ENCODE measurements around the gene MSRB1. TPM values are rescaled to one million over a fixed set of nuclear protein-coding genes. Genes with fewer than 3 reads are reported as not detected.

The MSRB1 gene
- total and polyA plus RNA-seq, 2 experiments from 2014 or later: 14.1 to 26.9 TPM

- Histone ChIP-seq H3K36me3 (ENCODE audit: low read depth) (no peaks in the 10 kb centered on the region; the same call in 1 of the 2 replicates), H3K9me2 (ENCODE audit: insufficient read depth) (no peaks in the 10 kb centered on the region), H2AFZ (no peak overlapping the region), H3K79me2 (ENCODE audit: insufficient read depth) (peaks cover 30% of the 10 kb centered on the region), H3K4me2 (ENCODE audit: unreplicated experiment) (no peak overlapping the region), H3K4me1 (ENCODE audit: insufficient read depth) (0 out of 2 replicates have a peak, but pooled peaks cover 6% of the 10 kb centered on the region), H3K9ac (no peak overlapping the region), H3F3A (ENCODE audit: insufficient read depth) (no peaks in the 10 kb centered on the region), H3K9me3 (ENCODE audit: low read depth) (no peaks in the 10 kb centered on the region), H3K27me3 (replicated peaks; ENCODE audit: insufficient read depth) (0 out of 2 replicates have a peak, but pooled peaks cover 1% of the 10 kb centered on the region), H4K20me1 (ENCODE audit: insufficient read depth) (no peaks in the 10 kb centered on the region), H3K4me3 (no peak overlapping the region), H3K27ac (no peak overlapping the region)
- no peak for DNase-seq
- TF ChIP-seq EZH2 (IDR thresholded peaks at IDR 0.05; ENCODE audit: insufficient read depth, poor library complexity, severe bottlenecking): no peak
- in situ Hi-C loops (cut with MboI): no loop called here
- 94% methylated on average over 39 to 42 of the region's 42 CpGs for WGBS, 2 experiments (ENCODE audit: low coverage in 1 of 2, low lambda C conversion rate in 2 of 2, missing lambda C conversion rate in 2 of 2)
These were observed 31.4 kb upstream of the MSRB1 start for GRCh38 chr16:1974157-1975070.

GRCh38 chr16:1973461-1974156 is 30.6 kb upstream of the MSRB1 start:
- DNase-seq: no peak
- no peaks in the 10 kb centered on the region; the same call in 1 of the 2 replicates for H3K36me3 ChIP-seq (ENCODE audit: low read depth)
- H3F3A ChIP-seq (ENCODE audit: insufficient read depth): no peaks in the 10 kb centered on the region
- H3K4me1 ChIP-seq (ENCODE audit: insufficient read depth): 0 out of 2 replicates have a peak, but pooled peaks cover 6% of the 10 kb centered on the region
- 85 to 92% methylated on average over 14 to 16 of the region's 16 CpGs for WGBS, 2 experiments (ENCODE audit: low coverage in 1 of 2, low lambda C conversion rate in 2 of 2, missing lambda C conversion rate in 2 of 2)
- TF ChIP-seq EZH2phosphoT487 (IDR thresholded peaks at IDR 0.05; ENCODE audit: insufficient read depth, low read depth) (no peak), EZH2 (IDR thresholded peaks at IDR 0.05; ENCODE audit: insufficient read depth, poor library complexity, severe bottlenecking) (no peak)
- H3K4me3 ChIP-seq: peak overlapping the region; percentile 89; the same call in 1 of the 2 replicates
- no peaks in the 10 kb centered on the region for H4K20me1 ChIP-seq (ENCODE audit: insufficient read depth)
- H3K9ac ChIP-seq: peak overlapping the region; percentile 92; the same call in 1 of the 2 replicates
- peaks cover 30% of the 10 kb centered on the region for H3K79me2 ChIP-seq (ENCODE audit: insufficient read depth)
- H3K9me2 ChIP-seq (ENCODE audit: insufficient read depth): no peaks in the 10 kb centered on the region
- no peak overlapping the region for H2AFZ ChIP-seq
- peak overlapping the region; percentile 64 for H3K4me2 ChIP-seq (ENCODE audit: unreplicated experiment)
- H3K27me3 ChIP-seq (replicated peaks; ENCODE audit: insufficient read depth): no peaks in the 10 kb centered on the region
- H3K27ac ChIP-seq: no peak overlapping the region
- in situ Hi-C loops (cut with MboI): no loop called here
- H3K9me3 ChIP-seq (ENCODE audit: low read depth): no peaks in the 10 kb centered on the region

- H2AFZ ChIP-seq: peak overlapping the region; percentile 81
- H3K4me3 ChIP-seq: peak overlapping the region; percentile 89
- H3K9me2 ChIP-seq (ENCODE audit: insufficient read depth): no peaks in the 10 kb centered on the region
- peak; percentile 78 for DNase-seq
- H3K27me3 ChIP-seq (replicated peaks; ENCODE audit: insufficient read depth): no peaks in the 10 kb centered on the region
- H3K4me1 ChIP-seq (ENCODE audit: insufficient read depth): 0 out of 2 replicates have a peak, but pooled peaks cover 6% of the 10 kb centered on the region
- peak overlapping the region; percentile 92 for H3K9ac ChIP-seq
- in situ Hi-C loops (cut with MboI): no loop called here
- H3K79me2 ChIP-seq (ENCODE audit: insufficient read depth): peaks cover 30% of the 10 kb centered on the region
- H4K20me1 ChIP-seq (ENCODE audit: insufficient read depth): no peaks in the 10 kb centered on the region
- no peaks in the 10 kb centered on the region; the same call in 1 of the 2 replicates for H3K36me3 ChIP-seq (ENCODE audit: low read depth)
- TF ChIP-seq EZH2phosphoT487 (IDR thresholded peaks at IDR 0.05; ENCODE audit: insufficient read depth, low read depth) (no peak), EZH2 (IDR thresholded peaks at IDR 0.05; ENCODE audit: insufficient read depth, poor library complexity, severe bottlenecking) (no peak)
- H3F3A ChIP-seq (ENCODE audit: insufficient read depth): no peaks in the 10 kb centered on the region
- 1 to 2% methylated on average over 21 to 22 of the region's 22 CpGs for WGBS, 2 experiments (ENCODE audit: low coverage in 1 of 2, low lambda C conversion rate in 2 of 2, missing lambda C conversion rate in 2 of 2)
- H3K27ac ChIP-seq: peak overlapping the region; percentile 88
- peak overlapping the region; percentile 64 for H3K4me2 ChIP-seq (ENCODE audit: unreplicated experiment)
- no peaks in the 10 kb centered on the region for H3K9me3 ChIP-seq (ENCODE audit: low read depth)
These were observed 29.5 kb upstream of the MSRB1 start for GRCh38 chr16:1972490-1972877.

- peak within 1 kb of the TSS; percentile 81 for H2AFZ ChIP-seq
- TF ChIP-seq EZH2phosphoT487 (IDR thresholded peaks at IDR 0.05; ENCODE audit: insufficient read depth, low read depth) (no peak), EZH2 (IDR thresholded peaks at IDR 0.05; ENCODE audit: insufficient read depth, poor library complexity, severe bottlenecking) (no peak)
- H3K36me3 ChIP-seq (ENCODE audit: low read depth): no peaks in the 10 kb centered on the region; the same call in 1 of the 2 replicates
- H3F3A ChIP-seq (ENCODE audit: insufficient read depth): no peaks in the 10 kb centered on the region
- H3K9me3 ChIP-seq (ENCODE audit: low read depth): no peaks in the 10 kb centered on the region
- H4K20me1 ChIP-seq (ENCODE audit: insufficient read depth): no peaks in the 10 kb centered on the region
- H3K4me2 ChIP-seq (ENCODE audit: unreplicated experiment): peak within 1 kb of the TSS; percentile 89
- H3K27ac ChIP-seq: peak within 1 kb of the TSS; percentile 88
- peaks cover 33% of the 10 kb centered on the region for H3K79me2 ChIP-seq (ENCODE audit: insufficient read depth)
- no peaks in the 10 kb centered on the region for H3K9me2 ChIP-seq (ENCODE audit: insufficient read depth)
- H3K4me3 ChIP-seq: peak within 1 kb of the TSS; percentile 89
- H3K4me1 ChIP-seq (ENCODE audit: insufficient read depth): 0 out of 2 replicates have a peak, but pooled peaks cover 6% of the 10 kb centered on the region
- 1 to 2% methylated on average over 64 to 77 of the region's 78 CpGs for WGBS, 2 experiments (ENCODE audit: low coverage in 1 of 2, low lambda C conversion rate in 2 of 2, missing lambda C conversion rate in 2 of 2)
- H3K27me3 ChIP-seq (replicated peaks; ENCODE audit: insufficient read depth): no peaks in the 10 kb centered on the region
- DNase-seq: peak; percentile 97
- in situ Hi-C loops (cut with MboI): no loop called here
- peak within 1 kb of the TSS; percentile 92 for H3K9ac ChIP-seq
These were observed 28.9 kb upstream of the MSRB1 start, which contains the start of gene TBL3 for GRCh38 chr16:1971796-1972489. TBL3 (plus strand) TSS chr16:1972053; CDS start chr16:1972165, 112 bp downstream.
